Activated naive CD4-positive, alpha-beta T cell treated with anti-CD3 and anti-CD28 coated beads for 36 hours (primary cell): ENCODE data around the gene DAP3. TPM values are rescaled to one million over a fixed set of nuclear protein-coding genes. Genes with fewer than 3 reads are reported as not detected.
"Not testable (repeated sequence)": the region's sequence is repeated elsewhere in the genome, so short reads cannot be mapped to it uniquely, and the experiment has no call there.

Experiments used
- CTCF ChIA-PET: fragments of 350-600 bp; sonication (Branson Sonifier 250); formaldehyde crosslinking; loops from one replicate; lab custom pipeline; 2021; ENCODE audit warnings: antibody characterized with exemption; lab: Charles Lee
- DNase-seq: peaks from one replicate; pipeline ENCODE4 v3.0.0-alpha.2; 2020
- H3K27ac Mint-ChIP-seq: one replicate; pipeline ENCODE4 v1.8.0; 2021; ENCODE audit warnings: mild to moderate bottlenecking, mixed read lengths
- H3K27me3 Mint-ChIP-seq: one replicate; pipeline ENCODE4 v1.8.0; 2021; ENCODE audit warnings: low read depth, mixed read lengths
- H3K36me3 Mint-ChIP-seq: one replicate; pipeline ENCODE4 v1.8.0; 2021; ENCODE audit warnings: low read depth, mixed read lengths
- H3K4me1 Mint-ChIP-seq: one replicate; pipeline ENCODE4 v1.8.0; 2021; ENCODE audit warnings: low read depth, mixed read lengths
- H3K4me3 Mint-ChIP-seq: one replicate; pipeline ENCODE4 v1.8.0; 2021; ENCODE audit warnings: mild to moderate bottlenecking, moderate library complexity, mixed read lengths
- H3K9me3 Mint-ChIP-seq: one replicate; pipeline ENCODE4 v1.8.0; 2021; ENCODE audit warnings: mixed read lengths
- intact Hi-C: fragments of 100-400 bp; cut with micrococcal nuclease; formaldehyde crosslinking; loops from one replicate; pipeline ENCODE4 v1.15.1; 2023
- total RNA-seq, 2 experiments: library from RNA; stranded (reverse); gene quantifications; one replicate each; pipeline ENCODE4 v1.2.3, GENCODE V29; 2021

Gene DAP3
- total RNA-seq, 2 experiments from 2014 or later = 137 to 141 TPM

DNA sequence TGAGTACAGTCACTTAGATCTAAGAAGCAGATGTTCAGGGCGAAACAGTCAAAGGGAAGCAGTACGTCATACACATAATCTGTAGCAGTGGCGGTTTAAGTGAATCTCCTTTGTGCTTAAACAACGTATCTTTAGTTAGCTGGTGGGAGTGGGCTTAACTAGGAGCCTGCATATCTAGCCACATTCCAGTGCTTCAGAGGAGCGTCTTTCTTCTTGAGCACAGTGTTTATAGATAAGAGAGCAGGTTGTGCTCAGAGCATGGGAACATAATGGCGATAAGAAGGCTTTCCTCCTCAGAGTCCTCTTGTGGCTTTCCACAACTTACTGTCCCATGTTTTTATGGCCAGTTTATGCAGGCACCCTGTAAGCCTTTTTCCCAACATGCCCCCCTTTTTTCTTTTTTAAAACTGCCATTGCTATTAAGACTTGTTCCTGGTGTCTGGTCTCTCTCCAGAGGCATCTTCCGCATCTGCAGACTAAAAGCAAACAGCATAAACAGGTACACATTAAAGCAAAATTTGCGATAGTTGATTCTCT is 3.2 kb downstream of the DAP3 start:
- Mint-ChIP-seq H3K4me3 (no peak overlapping the region), H3K36me3 (peaks cover 34% of the 10 kb centered on the region), H3K9me3 (no peaks in the 10 kb centered on the region), H3K27ac (no peak overlapping the region), H3K27me3 (no peaks in the 10 kb centered on the region), H3K4me1 (peaks cover 62% of the 10 kb centered on the region)
- no peak for DNase-seq
- CTCF ChIA-PET = interaction anchor here (0.8 kb wide), 1 partner anchor 37 kb away, joined by 3 read pairs; no protein-coding TSS in a partner anchor
- intact Hi-C loops = no loop called here

DNA sequence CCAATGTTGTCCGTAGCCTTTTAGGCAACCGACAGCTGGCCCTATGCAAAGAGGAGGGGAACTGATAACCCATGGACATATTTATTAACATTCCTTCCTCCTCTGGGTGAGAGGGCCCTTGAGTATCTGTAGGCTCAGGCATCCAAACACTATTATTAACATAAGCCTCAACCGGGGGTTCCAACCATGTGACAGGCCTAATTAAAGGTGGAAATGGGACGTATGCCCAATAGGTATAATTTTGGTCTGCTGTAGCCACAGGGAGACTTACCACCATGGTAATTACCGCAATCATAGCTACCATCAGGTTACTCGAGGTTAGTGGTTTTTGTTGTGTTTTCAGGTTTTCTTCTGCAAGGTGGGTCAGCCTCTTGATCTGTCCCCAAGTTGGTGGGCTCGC is 5.3 kb downstream of the DAP3 start:
- H3K9me3 Mint-ChIP-seq = no peaks in the 10 kb centered on the region
- H3K27me3 Mint-ChIP-seq = no peaks in the 10 kb centered on the region
- peaks cover 37% of the 10 kb centered on the region for H3K36me3 Mint-ChIP-seq
- H3K4me3 Mint-ChIP-seq = no peak overlapping the region
- H3K4me1 Mint-ChIP-seq = peaks cover 69% of the 10 kb centered on the region
- intact Hi-C loops = no loop called here
- no peak for DNase-seq
- no peak overlapping the region for H3K27ac Mint-ChIP-seq
- CTCF ChIA-PET = no interaction called here

DNA sequence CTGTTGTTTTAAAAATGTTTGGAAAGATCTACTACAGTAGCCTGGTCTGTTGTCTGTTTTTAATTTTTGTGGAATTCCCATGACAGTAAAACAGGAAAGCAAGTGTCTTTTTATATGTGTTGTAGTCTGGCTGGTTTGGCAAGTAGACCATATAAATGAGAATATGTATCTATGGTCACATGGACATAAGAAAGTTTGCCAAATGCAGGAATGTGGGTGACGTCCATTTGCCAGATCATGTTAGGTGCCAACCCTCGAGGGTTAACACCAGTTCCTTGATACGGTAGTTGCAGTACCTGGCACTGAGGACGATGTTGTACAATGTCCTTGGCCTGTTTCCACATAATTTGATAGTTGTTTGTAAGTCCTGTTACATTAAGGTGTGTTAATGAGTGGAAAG is 6.2 kb downstream of the DAP3 start:
- intact Hi-C loops = no loop called here
- peaks cover 33% of the 10 kb centered on the region for H3K36me3 Mint-ChIP-seq
- CTCF ChIA-PET = no interaction called here
- no peak for DNase-seq
- peaks cover 62% of the 10 kb centered on the region for H3K4me1 Mint-ChIP-seq
- no peaks in the 10 kb centered on the region for H3K27me3 Mint-ChIP-seq
- no peaks in the 10 kb centered on the region for H3K9me3 Mint-ChIP-seq
- no peak overlapping the region for H3K27ac Mint-ChIP-seq
- no peak overlapping the region for H3K4me3 Mint-ChIP-seq

DNA sequence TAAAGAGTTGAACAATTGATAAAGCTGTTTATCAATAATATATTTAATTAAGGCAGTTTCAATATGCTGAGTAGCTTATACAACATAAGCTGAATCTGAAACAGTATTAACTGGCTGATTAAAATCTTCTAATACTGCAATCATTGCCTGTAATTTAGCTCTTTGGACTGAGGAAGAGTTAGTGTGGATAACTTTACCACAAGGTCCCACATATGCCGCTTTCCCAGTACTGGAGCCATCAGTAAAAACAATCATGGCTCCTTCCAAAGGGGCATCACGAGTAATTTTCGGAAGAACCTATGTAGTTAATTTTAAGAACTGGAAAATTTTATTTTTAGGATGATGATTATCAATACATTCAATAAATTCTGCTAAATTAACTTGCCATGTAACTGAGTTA is 6.7 kb downstream of the DAP3 start:
- CTCF ChIA-PET = no interaction called here
- intact Hi-C loops = no loop called here
- Mint-ChIP-seq H3K36me3 (peaks cover 29% of the 10 kb centered on the region), H3K4me3 (no peak overlapping the region), H3K27me3 (no peaks in the 10 kb centered on the region), H3K27ac (no peak overlapping the region), H3K9me3 (no peaks in the 10 kb centered on the region), H3K4me1 (peaks cover 59% of the 10 kb centered on the region)
- no peak for DNase-seq

DNA sequence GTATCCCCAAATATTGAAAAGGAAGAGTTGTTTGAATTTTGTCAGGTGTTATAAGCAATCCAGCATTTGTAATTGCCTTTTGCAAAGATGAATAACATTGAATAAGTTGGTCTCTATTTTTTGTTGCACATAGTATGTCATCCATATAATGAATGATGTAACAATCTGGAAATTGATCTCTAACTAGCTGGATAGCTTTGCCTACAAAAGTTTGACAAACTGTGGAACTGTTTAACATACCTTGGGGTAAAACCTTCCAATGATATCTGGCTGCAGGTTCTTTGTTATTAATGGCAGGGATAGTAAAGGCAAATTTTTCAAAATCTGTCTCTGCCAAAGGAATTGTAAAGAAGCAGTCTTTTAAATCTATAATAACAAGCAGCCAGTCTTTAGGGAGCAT is 7.6 kb downstream of the DAP3 start:
- H3K4me1 Mint-ChIP-seq = peaks cover 51% of the 10 kb centered on the region
- H3K27ac Mint-ChIP-seq = no peak overlapping the region
- H3K4me3 Mint-ChIP-seq = no peak overlapping the region
- CTCF ChIA-PET = no interaction called here
- H3K27me3 Mint-ChIP-seq = no peaks in the 10 kb centered on the region
- peaks cover 21% of the 10 kb centered on the region for H3K36me3 Mint-ChIP-seq
- intact Hi-C loops = no loop called here
- no peaks in the 10 kb centered on the region for H3K9me3 Mint-ChIP-seq
- DNase-seq = no peak

DNA sequence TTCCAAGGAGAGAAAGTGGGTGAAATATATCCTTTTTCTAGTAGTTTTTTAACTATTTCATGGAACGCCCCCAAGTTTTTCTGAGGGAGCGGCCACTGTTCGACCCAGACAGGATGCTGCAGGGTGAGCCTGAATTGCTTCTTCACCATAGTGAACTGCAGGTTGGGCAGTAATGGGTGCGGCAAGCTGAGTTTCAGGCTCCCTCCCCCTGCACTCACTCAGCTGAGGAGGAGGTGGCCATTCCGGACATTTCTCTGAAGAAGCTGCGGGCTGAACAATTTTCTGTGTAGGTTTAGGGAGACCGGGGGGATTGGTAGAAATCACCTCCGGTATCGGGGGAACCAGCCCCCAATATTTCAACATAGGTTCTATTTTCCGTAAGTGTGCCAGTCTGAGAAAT is 8.2 kb downstream of the DAP3 start:
- H3K9me3 Mint-ChIP-seq = no peaks in the 10 kb centered on the region
- intact Hi-C loops = no loop called here
- H3K4me1 Mint-ChIP-seq = peaks cover 46% of the 10 kb centered on the region
- CTCF ChIA-PET = no interaction called here
- no peaks in the 10 kb centered on the region for H3K27me3 Mint-ChIP-seq
- no peak overlapping the region for H3K4me3 Mint-ChIP-seq
- DNase-seq = no peak
- H3K27ac Mint-ChIP-seq = no peak overlapping the region
- peaks cover 16% of the 10 kb centered on the region for H3K36me3 Mint-ChIP-seq

DNA sequence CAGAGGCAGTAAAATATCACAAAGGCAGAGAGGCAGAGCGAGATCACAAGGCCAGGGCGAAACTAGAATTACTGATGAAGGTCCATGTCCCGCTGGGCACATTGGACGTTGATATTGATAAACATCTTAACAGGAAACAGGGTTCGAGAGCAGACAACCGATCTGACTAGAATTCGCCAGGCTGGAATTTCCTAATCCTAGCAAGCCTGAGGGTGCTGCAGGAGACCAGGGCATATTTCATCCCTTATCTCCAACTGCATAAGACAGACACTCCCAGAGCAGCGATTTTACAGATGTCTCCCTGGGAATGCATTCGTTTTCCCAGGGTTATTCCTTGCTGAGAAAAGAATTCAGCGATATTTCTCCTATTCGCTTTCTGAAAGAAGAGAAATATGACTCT is 8.7 kb downstream of the DAP3 start:
- H3K4me3 Mint-ChIP-seq, H3K27ac Mint-ChIP-seq, CTCF ChIA-PET, H3K27me3 Mint-ChIP-seq, H3K9me3 Mint-ChIP-seq, intact Hi-C loops, DNase-seq: not testable (repeated sequence)
- H3K36me3 Mint-ChIP-seq = peaks cover 14% of the 10 kb centered on the region
- H3K4me1 Mint-ChIP-seq = peaks cover 45% of the 10 kb centered on the region

DNA sequence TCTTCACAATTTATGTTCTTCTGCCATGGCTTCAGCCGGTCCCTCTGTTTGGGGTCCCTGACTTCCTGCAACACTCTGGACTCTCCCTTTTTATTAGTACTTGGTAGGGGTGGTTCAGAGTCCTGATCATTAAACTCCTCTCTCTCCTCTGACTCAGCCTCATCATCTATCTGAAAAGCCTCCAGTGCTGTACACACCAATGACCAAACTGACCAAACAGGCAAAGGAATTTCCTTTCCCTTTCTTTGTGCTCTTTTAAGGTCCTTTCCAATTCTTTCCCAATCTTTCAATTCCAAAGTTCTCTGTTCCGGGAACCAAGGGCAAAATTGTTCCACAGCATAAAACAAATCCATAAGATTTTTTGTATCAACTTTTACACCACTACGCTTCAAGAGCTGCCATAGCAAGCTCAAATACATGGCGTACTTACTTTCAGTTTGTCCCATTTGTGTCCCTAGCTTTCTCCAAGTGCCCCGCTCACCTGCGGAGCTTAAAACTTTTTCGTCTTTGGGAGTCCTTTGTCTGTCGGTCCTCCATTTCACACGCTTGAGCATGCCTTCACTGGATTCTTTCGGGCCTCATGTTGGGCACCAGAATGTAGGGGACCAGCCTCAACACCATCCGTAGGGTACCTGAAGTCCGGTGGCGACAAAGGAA is 9.6 kb downstream of the DAP3 start:
- no peak overlapping the region for H3K4me3 Mint-ChIP-seq
- intact Hi-C loops = no loop called here
- peaks cover 36% of the 10 kb centered on the region for H3K4me1 Mint-ChIP-seq
- H3K27ac Mint-ChIP-seq = no peak overlapping the region
- H3K36me3 Mint-ChIP-seq = peaks cover 7% of the 10 kb centered on the region
- DNase-seq = no peak
- no peaks in the 10 kb centered on the region for H3K27me3 Mint-ChIP-seq
- CTCF ChIA-PET = no interaction called here
- H3K9me3 Mint-ChIP-seq = no peaks in the 10 kb centered on the region

DNA sequence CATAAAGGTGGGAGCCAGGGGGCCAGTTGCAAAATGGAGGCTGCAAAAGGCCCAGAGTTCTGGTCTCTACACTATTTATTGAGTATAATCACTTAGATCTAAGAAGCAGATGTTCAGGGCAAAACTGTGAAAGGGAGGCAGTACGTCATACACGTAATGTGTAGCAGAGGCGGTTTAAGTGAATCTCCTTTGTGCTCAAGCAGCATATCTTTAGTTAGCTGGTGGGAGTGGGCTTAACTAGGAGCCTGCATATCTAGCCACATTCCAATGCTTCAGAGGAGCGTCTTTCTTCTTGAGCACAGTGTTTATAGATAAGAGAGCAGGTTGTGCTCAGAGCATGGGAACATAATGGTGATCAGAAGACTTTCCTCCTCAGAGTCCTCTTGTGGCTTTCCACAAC is 10.2 kb downstream of the DAP3 start:
- intact Hi-C loops, H3K27me3 Mint-ChIP-seq, H3K9me3 Mint-ChIP-seq, H3K27ac Mint-ChIP-seq, DNase-seq, CTCF ChIA-PET, H3K4me3 Mint-ChIP-seq, H3K36me3 Mint-ChIP-seq: not testable (repeated sequence)
- peaks cover 34% of the 10 kb centered on the region for H3K4me1 Mint-ChIP-seq

DNA sequence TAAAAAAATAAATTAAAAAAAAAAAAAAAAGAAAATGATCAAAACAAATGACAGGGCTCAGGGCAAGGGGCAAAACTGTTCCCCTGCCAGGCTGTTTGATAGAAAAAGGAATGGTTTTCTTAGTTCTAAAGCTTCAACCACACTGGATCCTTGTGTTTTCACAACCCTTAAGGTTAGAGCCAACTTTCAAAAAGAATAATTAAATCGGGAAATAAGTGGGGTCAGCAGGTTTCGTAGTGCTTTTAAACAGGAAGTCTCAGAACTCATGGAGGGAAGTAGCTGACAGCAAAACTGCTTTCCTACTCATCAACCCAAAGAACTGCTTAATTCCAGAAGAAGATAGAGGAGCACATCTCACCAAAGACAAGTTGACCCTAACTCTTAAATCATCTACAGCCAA is 12.8 kb downstream of the DAP3 start:
- H3K4me3 Mint-ChIP-seq, H3K9me3 Mint-ChIP-seq, CTCF ChIA-PET, H3K27me3 Mint-ChIP-seq, H3K36me3 Mint-ChIP-seq, H3K27ac Mint-ChIP-seq, DNase-seq, intact Hi-C loops: not testable (repeated sequence)
- H3K4me1 Mint-ChIP-seq = peaks cover 28% of the 10 kb centered on the region

DNA sequence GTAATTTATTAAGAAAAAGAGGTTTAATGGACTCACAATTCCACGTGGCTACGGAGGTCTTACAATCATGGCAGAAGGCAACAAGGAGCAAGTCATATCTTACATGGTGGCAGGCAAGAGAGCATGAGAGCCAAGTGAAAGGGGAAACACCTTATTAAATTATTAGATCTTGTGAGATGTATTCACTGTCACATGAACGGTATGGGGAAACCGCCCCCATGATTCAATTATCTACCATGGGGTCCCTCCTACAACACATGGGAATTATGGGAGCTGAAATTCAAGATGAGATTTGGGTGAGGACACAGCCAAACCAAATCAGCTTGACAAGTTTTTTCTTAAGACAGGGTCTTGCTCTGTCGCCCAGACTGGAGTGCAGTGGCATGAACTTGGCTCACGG is 14.3 kb downstream of the DAP3 start:
- Mint-ChIP-seq H3K36me3 (peaks cover 5% of the 10 kb centered on the region), H3K4me1 (peaks cover 28% of the 10 kb centered on the region), H3K27me3 (no peaks in the 10 kb centered on the region), H3K9me3 (no peaks in the 10 kb centered on the region), H3K27ac (no peak overlapping the region), H3K4me3 (no peak overlapping the region)
- CTCF ChIA-PET = no interaction called here
- intact Hi-C loops = no loop called here
- DNase-seq = no peak

DNA sequence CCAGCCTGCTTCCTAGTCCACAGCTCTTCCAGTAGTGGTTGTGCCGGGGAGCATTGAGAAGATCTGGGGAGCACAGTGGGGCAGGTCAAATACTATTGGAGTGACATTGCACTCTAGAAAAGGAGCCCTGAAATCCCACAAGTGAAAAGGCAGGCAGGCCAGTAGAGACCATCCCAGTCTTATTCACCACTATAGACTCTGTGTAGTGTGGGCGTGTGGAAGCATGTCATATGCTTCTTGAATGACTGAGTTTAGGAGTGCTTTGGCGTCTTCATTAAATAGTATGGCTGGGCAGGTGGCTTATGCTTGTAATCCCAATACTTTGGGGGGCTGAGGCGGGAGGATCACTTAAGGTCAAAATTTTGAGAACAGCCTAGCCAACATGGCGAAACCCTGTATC is 15.5 kb downstream of the DAP3 start:
- H3K4me3 Mint-ChIP-seq, intact Hi-C loops, H3K36me3 Mint-ChIP-seq, H3K27me3 Mint-ChIP-seq, DNase-seq, H3K9me3 Mint-ChIP-seq, CTCF ChIA-PET, H3K27ac Mint-ChIP-seq: not testable (repeated sequence)
- H3K4me1 Mint-ChIP-seq = peaks cover 25% of the 10 kb centered on the region

DNA sequence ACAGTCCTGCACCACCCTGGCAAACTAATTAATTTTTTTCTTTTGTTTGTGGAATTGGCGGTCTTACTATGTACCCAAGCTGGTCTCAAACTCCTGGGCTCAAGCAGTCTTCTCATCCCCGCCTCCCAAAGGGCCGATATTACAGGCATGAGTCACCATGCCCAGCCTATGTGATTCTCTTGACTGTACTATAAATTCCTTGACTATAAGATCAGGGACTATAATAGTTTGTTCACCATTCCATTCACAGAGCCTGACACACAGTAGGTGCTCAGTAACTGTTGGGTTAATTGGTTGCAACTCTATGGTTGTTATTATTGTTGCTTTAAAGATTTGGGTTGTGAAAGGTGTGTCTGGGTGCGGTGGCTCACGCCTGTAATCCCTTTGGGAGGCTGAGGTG is 17.2 kb downstream of the DAP3 start:
- peaks cover 5% of the 10 kb centered on the region for H3K36me3 Mint-ChIP-seq
- peaks cover 23% of the 10 kb centered on the region for H3K4me1 Mint-ChIP-seq
- H3K9me3 Mint-ChIP-seq = no peaks in the 10 kb centered on the region
- no peak overlapping the region for H3K4me3 Mint-ChIP-seq
- intact Hi-C loops = no loop called here
- DNase-seq = no peak
- CTCF ChIA-PET = no interaction called here
- no peak overlapping the region for H3K27ac Mint-ChIP-seq
- H3K27me3 Mint-ChIP-seq = no peaks in the 10 kb centered on the region
